ENCODE measurements around the gene TADA2A. TPM values are rescaled to one million over a fixed set of nuclear protein-coding genes. Genes with fewer than 3 reads are reported as not detected.

TADA2A gene, protein sequence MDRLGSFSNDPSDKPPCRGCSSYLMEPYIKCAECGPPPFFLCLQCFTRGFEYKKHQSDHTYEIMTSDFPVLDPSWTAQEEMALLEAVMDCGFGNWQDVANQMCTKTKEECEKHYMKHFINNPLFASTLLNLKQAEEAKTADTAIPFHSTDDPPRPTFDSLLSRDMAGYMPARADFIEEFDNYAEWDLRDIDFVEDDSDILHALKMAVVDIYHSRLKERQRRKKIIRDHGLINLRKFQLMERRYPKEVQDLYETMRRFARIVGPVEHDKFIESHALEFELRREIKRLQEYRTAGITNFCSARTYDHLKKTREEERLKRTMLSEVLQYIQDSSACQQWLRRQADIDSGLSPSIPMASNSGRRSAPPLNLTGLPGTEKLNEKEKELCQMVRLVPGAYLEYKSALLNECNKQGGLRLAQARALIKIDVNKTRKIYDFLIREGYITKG
- total RNA-seq = 39.7 and 41.9 TPM in 2 replicates

DNA sequence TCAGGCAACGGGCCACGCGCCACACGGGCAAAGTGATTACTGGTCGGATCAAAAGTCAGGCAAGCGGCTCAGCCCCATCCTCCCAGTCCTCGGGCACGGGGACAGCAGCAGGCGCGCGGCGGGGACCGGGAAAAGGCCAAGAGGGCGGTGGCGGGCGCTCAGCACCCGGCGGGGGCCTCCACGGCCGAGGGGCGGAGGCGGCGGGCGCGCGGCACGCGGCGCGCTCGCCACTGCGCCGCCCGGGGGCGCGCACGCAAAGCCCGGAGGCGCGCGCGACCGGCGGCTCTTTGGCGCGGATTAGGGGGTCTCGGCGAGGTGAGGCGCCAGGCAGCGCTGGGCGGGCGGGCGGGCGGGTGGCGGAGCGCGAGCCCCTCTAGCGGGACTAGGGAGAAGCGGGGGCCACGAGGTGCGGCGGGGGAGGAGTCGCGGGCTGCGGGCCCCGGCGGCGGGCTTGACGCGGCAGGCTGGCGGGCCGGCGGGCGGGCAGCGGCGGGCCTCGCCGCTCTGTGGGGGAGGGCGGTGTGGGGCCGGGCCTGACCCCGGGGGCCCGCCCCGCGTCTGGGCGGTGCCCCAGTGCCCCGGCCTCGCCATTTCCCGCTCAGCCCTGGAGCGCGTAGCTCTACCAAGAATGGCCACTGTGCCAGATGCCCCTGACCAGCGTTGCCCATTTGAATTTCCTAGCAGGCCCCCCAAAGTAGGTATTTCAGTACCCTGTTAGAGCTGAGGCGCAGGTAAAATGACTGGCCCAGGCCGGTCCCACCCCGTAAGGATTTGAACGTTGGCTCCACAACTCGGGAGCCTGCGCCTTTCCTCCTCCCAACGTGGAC, at the start of gene TADA2A, which contains the start of gene ACACA:
Gene TADA2A, plus strand, starts transcription at position 252 of the 827 bp plus-strand sequence. CDS start 4,480 bp downstream, outside the sequence.
Gene ACACA, minus strand, starts transcription at position 202 of the 827 bp plus-strand sequence. CDS start 537 bp downstream, outside the sequence.
- Mint-ChIP-seq H3K27ac (peak within 1 kb of the TSS; percentile 98), H3K4me3 (peak within 1 kb of the TSS; percentile 99), H3K4me1 (ENCODE audit: low read depth) (peaks cover 51% of the 10 kb centered on the region), H3K27me3 (ENCODE audit: insufficient read depth) (no peaks in the 10 kb centered on the region), H3K9me3 (no peaks in the 10 kb centered on the region), H3K36me3 (ENCODE audit: low read depth) (peaks cover 34% of the 10 kb centered on the region)
- DNase-seq (ENCODE audit: low spot score) = peak; percentile 75
- intact Hi-C loops (cut with micrococcal nuclease) = loop anchor here (1.0 to 5.0 kb wide), 5 partner anchors 23 to 458 kb away; partner anchors contain the start of genes AATF and SYNRG

DNA sequence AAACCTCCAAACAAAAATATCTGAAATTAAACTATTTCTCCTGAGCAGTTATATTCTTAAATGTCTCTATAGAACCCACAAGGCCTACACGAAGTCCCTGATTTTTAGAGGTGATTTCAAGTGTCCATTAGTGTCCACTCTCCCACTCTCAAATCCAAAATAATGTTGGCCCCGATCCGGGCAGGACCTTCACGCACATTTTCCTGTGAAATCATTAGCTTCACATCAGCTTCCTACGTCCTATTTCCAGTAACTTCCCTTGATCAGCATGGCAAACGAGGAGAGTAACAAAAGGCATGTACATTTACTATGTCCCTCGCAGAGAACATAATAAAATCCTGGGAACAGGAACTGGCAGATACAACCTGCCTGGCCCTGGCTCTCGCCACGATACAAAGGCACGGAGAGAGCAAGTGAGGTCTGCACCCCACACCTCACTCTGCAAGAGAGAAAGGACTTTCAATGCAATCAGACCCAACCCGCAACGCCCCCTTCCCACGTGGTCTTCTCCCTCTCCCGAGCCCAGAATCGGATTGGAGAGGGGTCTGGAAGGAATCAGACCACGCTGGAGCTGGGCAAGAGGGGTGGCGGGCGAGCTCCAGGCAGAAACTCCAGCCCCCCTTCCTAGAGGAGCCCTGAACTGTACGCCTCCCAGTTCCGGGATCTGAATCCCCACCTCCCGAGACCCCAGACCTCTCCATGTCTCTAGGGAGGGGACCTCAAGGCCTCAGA, 48.4 kb upstream of the TADA2A start:
- intact Hi-C loops (cut with micrococcal nuclease) = loop anchor here (2.0 to 10.0 kb wide), 5 partner anchors 13 to 1387 kb away; partner anchors contain the start of genes DUSP14, PCGF2, SOCS7 and SYNRG
- H3K36me3 Mint-ChIP-seq (ENCODE audit: low read depth) = peaks cover 17% of the 10 kb centered on the region
- peaks cover 32% of the 10 kb centered on the region for H3K4me1 Mint-ChIP-seq (ENCODE audit: low read depth)
- peak overlapping the region; percentile 98 for H3K4me3 Mint-ChIP-seq
- no peaks in the 10 kb centered on the region for H3K9me3 Mint-ChIP-seq
- H3K27ac Mint-ChIP-seq = peak overlapping the region; percentile 92
- DNase-seq (ENCODE audit: low spot score) = peak; percentile 11
- no peaks in the 10 kb centered on the region for H3K27me3 Mint-ChIP-seq (ENCODE audit: insufficient read depth)

DNA sequence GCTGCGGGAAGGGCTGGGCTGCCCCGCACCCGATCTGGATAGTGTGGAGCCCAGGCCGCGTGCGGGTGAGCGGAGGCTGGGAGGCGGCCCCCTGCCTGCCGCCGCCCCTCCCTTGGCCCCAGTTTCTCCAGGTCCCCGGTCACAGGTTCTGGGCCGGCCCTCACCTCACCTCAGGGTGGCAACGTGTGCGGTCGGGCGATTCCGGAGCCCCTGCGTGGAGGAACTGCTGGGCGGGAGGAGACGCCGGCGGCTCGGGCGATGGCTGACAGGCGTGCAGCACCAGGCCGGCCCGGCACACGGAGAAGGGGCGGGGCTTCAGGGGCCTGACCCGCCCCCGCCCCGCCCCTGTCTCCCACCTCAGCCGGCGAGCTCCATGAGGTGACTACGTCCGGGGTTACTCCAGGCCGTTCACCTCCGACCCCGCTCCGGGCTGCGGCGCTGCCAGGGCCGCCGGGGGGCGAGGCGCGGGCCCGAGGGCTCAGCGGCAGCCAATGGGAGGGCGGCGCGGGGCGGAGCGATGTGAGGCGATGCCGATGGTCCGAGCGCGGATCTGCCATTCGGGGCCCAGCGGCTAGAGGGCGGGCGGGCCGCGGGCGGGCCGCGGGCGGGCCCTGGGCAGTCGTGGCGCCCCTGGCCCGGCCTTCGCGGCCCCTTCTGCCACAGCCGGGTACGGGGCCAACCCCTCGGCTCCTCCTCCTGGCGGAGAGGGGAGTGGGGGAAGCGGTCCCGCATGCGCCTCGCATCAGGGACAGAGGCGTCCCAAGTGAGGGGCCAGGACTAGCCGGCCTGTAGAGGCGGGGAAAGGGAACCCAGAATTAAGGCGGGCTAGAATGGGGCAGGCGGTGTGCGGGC, 47.6 kb upstream of the TADA2A start:
- Mint-ChIP-seq H3K4me1 (ENCODE audit: low read depth) (peaks cover 32% of the 10 kb centered on the region), H3K27me3 (ENCODE audit: insufficient read depth) (no peaks in the 10 kb centered on the region), H3K36me3 (ENCODE audit: low read depth) (peaks cover 17% of the 10 kb centered on the region), H3K4me3 (peak overlapping the region; percentile 98), H3K27ac (peak overlapping the region; percentile 92), H3K9me3 (no peaks in the 10 kb centered on the region)
- peak; percentile 90 for DNase-seq (ENCODE audit: low spot score)
- intact Hi-C loops (cut with micrococcal nuclease) = loop anchor here (1.0 to 10.0 kb wide), 7 partner anchors 14 to 1386 kb away; partner anchors contain the start of genes ACACA, DUSP14, PCGF2 and SOCS7

DNA sequence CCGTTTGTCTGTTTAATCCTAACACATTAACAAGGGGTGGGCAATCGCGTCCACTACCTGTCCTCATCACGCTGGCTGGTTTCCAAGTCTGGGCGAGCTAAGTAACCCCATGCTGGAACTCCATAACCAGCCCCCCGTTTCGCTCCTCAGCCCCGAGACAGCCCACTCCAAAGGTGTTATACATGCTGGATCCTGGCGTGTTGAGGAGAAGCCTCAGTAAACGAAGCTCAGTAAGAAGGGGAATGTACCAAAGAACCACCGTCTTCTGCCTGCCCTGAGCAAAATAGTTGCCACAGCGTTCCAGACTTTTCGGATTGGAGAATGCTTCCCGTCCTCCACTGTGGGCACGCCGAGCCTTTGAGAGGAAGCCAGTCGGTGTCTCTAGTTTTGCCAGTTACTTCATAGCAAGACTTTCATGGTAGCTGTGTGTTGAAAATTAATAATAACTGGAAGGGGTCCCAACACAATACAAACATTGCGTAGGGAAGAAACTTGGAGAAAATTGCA, 47.0 kb upstream of the TADA2A start:
- no peak for DNase-seq (ENCODE audit: low spot score)
- peak overlapping the region; percentile 68 for H3K27ac Mint-ChIP-seq
- peak overlapping the region; percentile 74 for H3K4me3 Mint-ChIP-seq
- H3K9me3 Mint-ChIP-seq = no peaks in the 10 kb centered on the region
- no peaks in the 10 kb centered on the region for H3K27me3 Mint-ChIP-seq (ENCODE audit: insufficient read depth)
- intact Hi-C loops (cut with micrococcal nuclease) = loop anchor here (1.0 to 10.0 kb wide), 7 partner anchors 14 to 1385 kb away; partner anchors contain the start of genes ACACA, DUSP14, PCGF2 and SOCS7
- H3K4me1 Mint-ChIP-seq (ENCODE audit: low read depth) = peaks cover 26% of the 10 kb centered on the region
- peaks cover 12% of the 10 kb centered on the region for H3K36me3 Mint-ChIP-seq (ENCODE audit: low read depth)

DNA sequence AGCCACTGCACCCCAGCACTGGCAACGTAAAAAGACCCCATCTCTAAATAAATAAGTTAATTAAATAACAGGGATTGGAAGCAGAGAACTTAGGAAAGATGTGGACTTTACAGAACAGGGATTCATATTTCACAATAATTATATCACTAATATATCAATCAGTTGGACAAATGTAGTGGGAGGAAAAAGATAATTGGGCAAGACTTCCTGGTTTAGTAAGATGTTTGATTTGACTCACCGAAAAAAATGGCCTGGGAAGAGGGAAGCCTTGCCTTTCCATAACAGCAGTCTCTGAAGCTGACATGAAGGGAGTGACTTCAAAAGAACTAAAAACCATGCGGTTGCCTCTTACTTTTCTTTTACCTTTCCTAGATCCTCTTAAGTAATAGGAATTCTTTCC, 46.1 kb upstream of the TADA2A start:
- peaks cover 26% of the 10 kb centered on the region for H3K4me1 Mint-ChIP-seq (ENCODE audit: low read depth)
- peaks cover 12% of the 10 kb centered on the region for H3K36me3 Mint-ChIP-seq (ENCODE audit: low read depth)
- intact Hi-C loops (cut with micrococcal nuclease) = no loop called here
- no peak for DNase-seq (ENCODE audit: low spot score)
- no peaks in the 10 kb centered on the region for H3K9me3 Mint-ChIP-seq
- no peak overlapping the region for H3K4me3 Mint-ChIP-seq
- no peaks in the 10 kb centered on the region for H3K27me3 Mint-ChIP-seq (ENCODE audit: insufficient read depth)
- no peak overlapping the region for H3K27ac Mint-ChIP-seq

DNA sequence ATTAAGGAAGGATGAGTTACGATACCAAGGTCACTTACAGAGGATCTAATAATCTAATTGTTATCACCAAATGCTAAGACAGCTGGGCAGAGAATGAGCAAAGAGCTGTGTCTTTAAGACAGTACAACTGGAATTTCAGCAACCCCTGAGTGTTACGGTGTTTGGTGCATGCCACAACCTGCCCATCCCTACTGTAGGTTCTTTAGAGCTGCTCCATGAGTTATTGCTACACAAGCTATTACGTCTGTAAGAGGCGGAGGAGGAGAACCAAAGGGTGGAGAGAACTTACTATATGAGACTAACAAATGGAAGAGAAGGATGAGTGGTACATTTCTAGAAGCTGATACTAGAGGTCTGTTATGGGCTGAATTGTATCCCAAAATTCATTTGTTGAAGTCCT, 45.1 kb upstream of the TADA2A start:
- peaks cover 12% of the 10 kb centered on the region for H3K36me3 Mint-ChIP-seq (ENCODE audit: low read depth)
- no peaks in the 10 kb centered on the region for H3K27me3 Mint-ChIP-seq (ENCODE audit: insufficient read depth)
- no peak overlapping the region for H3K27ac Mint-ChIP-seq
- intact Hi-C loops (cut with micrococcal nuclease) = no loop called here
- no peak for DNase-seq (ENCODE audit: low spot score)
- H3K4me3 Mint-ChIP-seq = no peak overlapping the region
- no peaks in the 10 kb centered on the region for H3K9me3 Mint-ChIP-seq
- peaks cover 25% of the 10 kb centered on the region for H3K4me1 Mint-ChIP-seq (ENCODE audit: low read depth)

DNA sequence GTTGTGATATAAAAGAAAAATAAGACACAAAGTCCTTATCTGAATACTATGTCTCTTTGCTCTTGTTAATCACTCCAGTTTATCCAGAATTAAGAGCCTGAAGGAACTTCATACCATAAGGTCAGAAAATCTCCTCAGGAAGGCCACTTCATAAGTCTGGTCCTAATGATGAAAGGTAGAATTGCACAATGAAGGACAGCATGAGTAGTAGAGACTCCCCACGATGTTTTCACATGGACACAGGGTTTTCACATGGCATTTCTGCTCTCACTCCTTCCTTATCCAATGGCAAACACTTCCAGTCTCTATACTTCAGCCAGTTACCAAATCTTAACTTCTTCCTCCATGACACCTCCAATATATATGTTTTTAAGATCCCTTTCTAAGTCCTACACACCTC, 41.1 kb upstream of the TADA2A start:
- no peak for DNase-seq (ENCODE audit: low spot score)
- H3K4me1 Mint-ChIP-seq (ENCODE audit: low read depth) = no peaks in the 10 kb centered on the region
- H3K4me3 Mint-ChIP-seq = no peak overlapping the region
- no peaks in the 10 kb centered on the region for H3K9me3 Mint-ChIP-seq
- no peaks in the 10 kb centered on the region for H3K36me3 Mint-ChIP-seq (ENCODE audit: low read depth)
- intact Hi-C loops (cut with micrococcal nuclease) = no loop called here
- no peaks in the 10 kb centered on the region for H3K27me3 Mint-ChIP-seq (ENCODE audit: insufficient read depth)
- no peak overlapping the region for H3K27ac Mint-ChIP-seq

DNA sequence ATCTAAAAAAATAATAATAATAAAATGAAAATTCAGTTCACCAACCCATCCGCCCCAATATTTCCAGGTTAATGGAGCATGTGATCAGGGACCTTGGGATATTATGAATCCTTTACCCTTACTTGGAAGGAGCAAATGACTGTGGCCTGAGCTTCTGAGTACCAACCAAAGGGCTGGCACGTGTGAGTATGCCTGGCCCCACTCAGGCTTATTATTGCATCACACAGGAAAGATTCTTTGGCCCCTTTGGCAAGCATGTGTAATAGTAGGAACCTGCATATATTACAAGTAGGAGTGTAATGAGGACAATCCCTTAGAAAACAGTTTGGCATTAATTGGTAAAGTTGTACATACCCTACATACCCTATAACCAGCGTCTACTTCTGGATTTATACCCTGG, 38.1 kb upstream of the TADA2A start:
- H3K36me3 Mint-ChIP-seq (ENCODE audit: low read depth) = no peaks in the 10 kb centered on the region
- H3K9me3 Mint-ChIP-seq = no peaks in the 10 kb centered on the region
- no peak overlapping the region for H3K27ac Mint-ChIP-seq
- DNase-seq (ENCODE audit: low spot score) = no peak
- H3K27me3 Mint-ChIP-seq (ENCODE audit: insufficient read depth) = no peaks in the 10 kb centered on the region
- intact Hi-C loops (cut with micrococcal nuclease) = no loop called here
- no peak overlapping the region for H3K4me3 Mint-ChIP-seq
- peaks cover 5% of the 10 kb centered on the region for H3K4me1 Mint-ChIP-seq (ENCODE audit: low read depth)

DNA sequence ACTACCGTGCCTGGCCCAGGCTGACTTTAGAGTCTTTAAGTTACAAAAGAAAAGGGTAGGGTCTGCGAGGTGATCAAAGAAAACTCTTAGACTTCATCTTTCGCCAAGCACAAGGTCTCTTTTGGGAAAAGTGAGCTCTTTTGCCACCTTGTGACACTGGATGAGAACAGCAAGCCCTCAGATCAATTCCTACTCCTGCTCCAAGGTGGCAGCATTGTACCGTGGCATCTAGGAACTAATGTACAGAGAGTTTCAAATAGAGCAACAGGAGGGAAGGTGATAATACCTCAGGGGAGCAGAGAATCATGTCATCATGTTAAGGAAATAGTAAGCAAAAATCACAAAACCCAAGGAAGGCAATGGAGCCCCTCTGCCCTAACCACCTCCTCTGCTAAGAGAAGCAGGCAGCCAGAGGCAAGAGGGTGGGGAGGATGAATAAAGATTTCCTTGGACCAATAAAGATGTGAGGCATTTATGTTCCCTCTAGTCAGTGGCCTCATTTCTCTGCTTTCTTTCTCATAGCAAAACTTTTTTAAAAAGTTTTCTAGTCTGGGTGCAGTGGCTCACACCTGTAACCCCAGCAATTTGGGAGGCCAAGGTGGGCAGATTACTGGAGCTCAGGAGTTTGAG, 33.0 kb upstream of the TADA2A start:
- peaks cover 8% of the 10 kb centered on the region for H3K4me1 Mint-ChIP-seq (ENCODE audit: low read depth)
- H3K27ac Mint-ChIP-seq = no peak overlapping the region
- H3K36me3 Mint-ChIP-seq (ENCODE audit: low read depth) = no peaks in the 10 kb centered on the region
- no peak overlapping the region for H3K4me3 Mint-ChIP-seq
- DNase-seq (ENCODE audit: low spot score) = peak; percentile 62
- H3K9me3 Mint-ChIP-seq = no peaks in the 10 kb centered on the region
- intact Hi-C loops (cut with micrococcal nuclease) = loop anchor here (1.0 to 10.0 kb wide), 5 partner anchors 14 to 441 kb away; no protein-coding TSS in a partner anchor
- H3K27me3 Mint-ChIP-seq (ENCODE audit: insufficient read depth) = no peaks in the 10 kb centered on the region

DNA sequence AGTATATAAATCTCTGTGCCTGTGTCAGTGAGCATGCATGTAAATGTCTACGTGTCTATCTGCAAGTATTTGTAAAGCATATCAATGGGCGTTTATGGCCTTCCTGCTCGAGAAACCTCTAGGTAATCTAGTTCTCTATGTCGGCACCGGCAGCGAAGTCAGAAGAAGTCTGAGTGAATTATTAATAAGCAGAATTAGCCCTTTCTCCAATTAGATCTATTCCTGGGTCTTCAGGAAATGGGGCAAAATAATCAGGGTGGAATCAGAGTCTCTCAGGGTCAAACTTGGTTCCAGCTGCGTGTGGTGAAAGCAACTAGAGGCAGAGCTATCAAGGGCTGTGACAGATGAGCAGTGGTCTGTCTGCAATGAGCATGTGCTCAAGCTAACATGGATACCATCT, 31.0 kb upstream of the TADA2A start, which contains the start of gene C17orf78:
Gene C17orf78, plus strand, starts transcription at position 280 of the 400 bp plus-strand sequence. Its CDS starts 108 bp downstream, at position 388.
- H3K4me1 Mint-ChIP-seq (ENCODE audit: low read depth) = peaks cover 8% of the 10 kb centered on the region
- intact Hi-C loops (cut with micrococcal nuclease) = loop anchor here (10.0 kb wide), 2 partner anchors 111 to 439 kb away; no protein-coding TSS in a partner anchor
- no peak for DNase-seq (ENCODE audit: low spot score)
- no peak within 1 kb of the TSS for H3K4me3 Mint-ChIP-seq
- H3K36me3 Mint-ChIP-seq (ENCODE audit: low read depth) = no peaks in the 10 kb centered on the region
- no peak within 1 kb of the TSS for H3K27ac Mint-ChIP-seq
- H3K9me3 Mint-ChIP-seq = no peaks in the 10 kb centered on the region
- H3K27me3 Mint-ChIP-seq (ENCODE audit: insufficient read depth) = no peaks in the 10 kb centered on the region

DNA sequence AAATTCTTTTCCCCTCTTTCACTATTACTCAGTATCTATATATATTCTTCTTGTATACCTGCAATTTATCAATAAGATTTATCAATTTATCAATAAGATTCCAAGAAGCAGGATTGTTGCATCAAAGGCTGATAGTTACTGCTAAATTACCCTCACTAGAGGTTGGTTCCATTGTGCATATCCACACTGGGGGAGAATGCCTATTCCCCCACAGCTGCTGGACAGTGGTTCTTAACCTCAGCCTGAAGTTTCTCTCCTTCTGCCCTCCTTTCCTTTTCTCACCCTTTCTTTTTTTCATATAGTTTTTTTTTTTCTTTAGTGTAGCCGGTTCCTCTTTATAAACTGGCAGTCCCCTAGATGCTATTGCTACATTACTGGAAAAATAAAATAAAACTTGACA, 24.6 kb upstream of the TADA2A start:
- H3K9me3 Mint-ChIP-seq = no peaks in the 10 kb centered on the region
- no peaks in the 10 kb centered on the region for H3K4me1 Mint-ChIP-seq (ENCODE audit: low read depth)
- H3K4me3 Mint-ChIP-seq = no peak overlapping the region
- intact Hi-C loops (cut with micrococcal nuclease) = no loop called here
- DNase-seq (ENCODE audit: low spot score) = no peak
- H3K27ac Mint-ChIP-seq = no peak overlapping the region
- H3K27me3 Mint-ChIP-seq (ENCODE audit: insufficient read depth) = peaks cover 5% of the 10 kb centered on the region
- no peaks in the 10 kb centered on the region for H3K36me3 Mint-ChIP-seq (ENCODE audit: low read depth)

Measured in activated T-helper 1 cell treated with anti-CD3 and anti-CD28 coated beads, Interleukin-12 subunit alpha, Interleukin-12 subunit beta, Interleukin-2, Interleukin-4 antibody, amounts not matched to agents 30 ng/mL and 10 ng/mL and 1 ng/mL, durations not matched to agents 14 hours and 24 hours and 36 hours (primary cell).